Ishikawa (cell line): ENCODE data around the gene CTNNA3.

Experiments used
- CEBPB ChIP-seq: IDR thresholded peaks from 2 replicates; pipeline ENCODE4 v1.6.1; 2012
- CREB1 ChIP-seq: IDR thresholded peaks from 2 replicates; pipeline ENCODE4 v1.6.1; 2012; ENCODE audit warnings: low read depth
- EGR1 ChIP-seq: IDR thresholded peaks from 2 replicates; pipeline ENCODE4 v1.6.1; 2012
- EP300 ChIP-seq: IDR thresholded peaks from 2 replicates; pipeline ENCODE4 v1.6.1; 2012; ENCODE audit warnings: borderline replicate concordance
- FOXM1 ChIP-seq: IDR thresholded peaks from 2 replicates; pipeline ENCODE4 v1.6.1; 2012; ENCODE audit warnings: low read depth, borderline replicate concordance
- NFIC ChIP-seq: IDR thresholded peaks from 2 replicates; pipeline ENCODE4 v1.6.1; 2012
- RAD21 ChIP-seq: IDR thresholded peaks from 2 replicates; pipeline ENCODE4 v1.6.1; 2012; ENCODE audit warnings: low read depth
- TAF1 ChIP-seq: IDR thresholded peaks from 2 replicates; pipeline ENCODE4 v1.6.1; 2012; ENCODE audit warnings: low read depth, mild to moderate bottlenecking
- TCF12 ChIP-seq: IDR thresholded peaks from 2 replicates; pipeline ENCODE4 v1.6.1; 2012; ENCODE audit warnings: low read depth
- TEAD4 ChIP-seq: IDR thresholded peaks from 2 replicates; pipeline ENCODE4 v1.6.1; 2012
- YY1 ChIP-seq: IDR thresholded peaks from 2 replicates; pipeline ENCODE4 v1.6.1; 2012; ENCODE audit warnings: low read depth
- ZBTB7A ChIP-seq: IDR thresholded peaks from 2 replicates; pipeline ENCODE4 v1.6.1; 2012; ENCODE audit warnings: low read depth
- TF ChIP-seq, protein P1 (sequence below): IDR thresholded peaks from 2 replicates; pipeline ENCODE4 v1.6.1; 2012
- TF ChIP-seq, protein P2 (sequence below): IDR thresholded peaks from 2 replicates; pipeline ENCODE4 v1.6.1; 2012; ENCODE audit warnings: low read depth, mild to moderate bottlenecking
- TF ChIP-seq, protein P3 (sequence below): IDR thresholded peaks from 2 replicates; pipeline ENCODE4 v1.6.1; 2012

CTNNA3 gene

DNA sequence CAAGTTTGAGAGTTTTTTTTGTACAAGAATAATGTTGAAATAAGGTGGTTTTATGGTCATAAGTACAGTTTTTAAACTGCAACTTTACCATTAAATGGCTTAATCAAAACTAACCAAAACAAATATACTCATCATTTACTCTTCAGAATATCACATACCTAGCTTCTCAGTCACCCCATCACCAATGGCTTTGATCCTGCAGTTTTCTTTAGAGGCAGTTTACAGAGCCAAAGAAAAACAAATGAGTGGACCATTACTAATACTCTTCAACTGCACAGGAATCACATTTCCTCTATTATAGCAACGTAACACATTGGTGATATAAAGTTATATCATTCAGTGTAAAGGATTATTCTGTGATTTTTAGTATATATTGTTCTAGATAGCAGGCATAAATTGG lies 1346.3 kb downstream of the CTNNA3 start:
- TF ChIP-seq RAD21 (no peak), TAF1 (no peak), NFIC (no peak), CREB1 (no peak), TEAD4 (no peak), EGR1 (no peak), CEBPB (no peak), EP300 (no peak), YY1 (no peak), ZBTB7A (no peak), TCF12 (no peak), FOXM1 (no peak)
- TF ChIP-seq, protein P1, sequence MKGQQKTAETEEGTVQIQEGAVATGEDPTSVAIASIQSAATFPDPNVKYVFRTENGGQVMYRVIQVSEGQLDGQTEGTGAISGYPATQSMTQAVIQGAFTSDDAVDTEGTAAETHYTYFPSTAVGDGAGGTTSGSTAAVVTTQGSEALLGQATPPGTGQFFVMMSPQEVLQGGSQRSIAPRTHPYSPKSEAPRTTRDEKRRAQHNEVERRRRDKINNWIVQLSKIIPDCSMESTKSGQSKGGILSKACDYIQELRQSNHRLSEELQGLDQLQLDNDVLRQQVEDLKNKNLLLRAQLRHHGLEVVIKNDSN, result no peak
- TF ChIP-seq, protein P2, sequence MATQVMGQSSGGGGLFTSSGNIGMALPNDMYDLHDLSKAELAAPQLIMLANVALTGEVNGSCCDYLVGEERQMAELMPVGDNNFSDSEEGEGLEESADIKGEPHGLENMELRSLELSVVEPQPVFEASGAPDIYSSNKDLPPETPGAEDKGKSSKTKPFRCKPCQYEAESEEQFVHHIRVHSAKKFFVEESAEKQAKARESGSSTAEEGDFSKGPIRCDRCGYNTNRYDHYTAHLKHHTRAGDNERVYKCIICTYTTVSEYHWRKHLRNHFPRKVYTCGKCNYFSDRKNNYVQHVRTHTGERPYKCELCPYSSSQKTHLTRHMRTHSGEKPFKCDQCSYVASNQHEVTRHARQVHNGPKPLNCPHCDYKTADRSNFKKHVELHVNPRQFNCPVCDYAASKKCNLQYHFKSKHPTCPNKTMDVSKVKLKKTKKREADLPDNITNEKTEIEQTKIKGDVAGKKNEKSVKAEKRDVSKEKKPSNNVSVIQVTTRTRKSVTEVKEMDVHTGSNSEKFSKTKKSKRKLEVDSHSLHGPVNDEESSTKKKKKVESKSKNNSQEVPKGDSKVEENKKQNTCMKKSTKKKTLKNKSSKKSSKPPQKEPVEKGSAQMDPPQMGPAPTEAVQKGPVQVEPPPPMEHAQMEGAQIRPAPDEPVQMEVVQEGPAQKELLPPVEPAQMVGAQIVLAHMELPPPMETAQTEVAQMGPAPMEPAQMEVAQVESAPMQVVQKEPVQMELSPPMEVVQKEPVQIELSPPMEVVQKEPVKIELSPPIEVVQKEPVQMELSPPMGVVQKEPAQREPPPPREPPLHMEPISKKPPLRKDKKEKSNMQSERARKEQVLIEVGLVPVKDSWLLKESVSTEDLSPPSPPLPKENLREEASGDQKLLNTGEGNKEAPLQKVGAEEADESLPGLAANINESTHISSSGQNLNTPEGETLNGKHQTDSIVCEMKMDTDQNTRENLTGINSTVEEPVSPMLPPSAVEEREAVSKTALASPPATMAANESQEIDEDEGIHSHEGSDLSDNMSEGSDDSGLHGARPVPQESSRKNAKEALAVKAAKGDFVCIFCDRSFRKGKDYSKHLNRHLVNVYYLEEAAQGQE, result no peak
- TF ChIP-seq, protein P3, sequence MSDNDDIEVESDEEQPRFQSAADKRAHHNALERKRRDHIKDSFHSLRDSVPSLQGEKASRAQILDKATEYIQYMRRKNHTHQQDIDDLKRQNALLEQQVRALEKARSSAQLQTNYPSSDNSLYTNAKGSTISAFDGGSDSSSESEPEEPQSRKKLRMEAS, result no peak

DNA sequence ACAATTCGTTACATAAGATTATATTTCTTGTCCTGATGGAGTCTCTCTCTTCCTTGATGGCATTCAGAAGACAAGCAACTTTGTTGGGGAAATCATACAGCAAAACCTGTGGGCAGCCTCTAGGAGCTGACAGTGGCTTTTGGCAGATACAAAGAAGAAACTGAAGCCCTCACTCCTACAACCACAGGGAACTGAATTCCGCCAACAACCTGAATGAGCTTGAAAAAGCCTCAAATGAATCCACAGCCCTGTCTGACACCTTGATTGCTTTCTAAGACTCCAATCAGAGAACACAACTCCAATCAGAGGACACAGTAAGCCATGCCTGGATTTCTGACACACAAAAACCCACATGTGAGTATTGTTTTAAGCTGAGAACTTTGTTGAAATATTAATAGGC lies 1346.9 kb downstream of the CTNNA3 start:
- TF ChIP-seq CREB1 (no peak), ZBTB7A (no peak), TAF1 (no peak), EP300 (no peak), EGR1 (no peak), TEAD4 (no peak)
- TF ChIP-seq, protein P2, result no peak
- TF ChIP-seq, protein P3, result no peak

DNA sequence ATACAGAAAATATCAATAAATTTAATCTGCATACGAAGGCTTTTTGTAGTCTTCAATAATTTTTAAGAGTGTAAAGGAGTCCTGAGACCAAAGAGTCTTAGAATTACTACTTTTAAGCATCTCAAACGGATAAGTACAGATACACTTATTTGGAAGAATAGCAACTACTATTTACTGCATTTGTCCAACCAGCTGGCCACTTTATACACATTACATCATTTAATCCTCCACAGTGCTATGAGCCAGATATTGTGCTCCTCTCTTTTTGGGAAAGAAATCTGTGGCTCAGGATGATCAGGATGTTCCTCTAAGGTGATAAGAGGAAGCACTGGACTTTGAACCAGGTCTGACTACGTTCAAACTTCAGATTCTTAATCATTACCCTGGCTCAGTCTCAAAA lies 1358.8 kb downstream of the CTNNA3 start:
- TF ChIP-seq CEBPB, result no peak
- TF ChIP-seq CREB1, result no peak
- TF ChIP-seq FOXM1, result no peak
- TF ChIP-seq ZBTB7A, result no peak
- TF ChIP-seq, protein P2, result no peak
- no peak for TF ChIP-seq TEAD4
- TF ChIP-seq NFIC, result no peak
- TF ChIP-seq YY1, result no peak
- TF ChIP-seq TAF1, result no peak
- TF ChIP-seq RAD21, result no peak
- TF ChIP-seq TCF12, result no peak
- TF ChIP-seq, protein P1, result no peak
- TF ChIP-seq, protein P3, result no peak
- no peak for TF ChIP-seq EGR1
- no peak for TF ChIP-seq EP300

DNA sequence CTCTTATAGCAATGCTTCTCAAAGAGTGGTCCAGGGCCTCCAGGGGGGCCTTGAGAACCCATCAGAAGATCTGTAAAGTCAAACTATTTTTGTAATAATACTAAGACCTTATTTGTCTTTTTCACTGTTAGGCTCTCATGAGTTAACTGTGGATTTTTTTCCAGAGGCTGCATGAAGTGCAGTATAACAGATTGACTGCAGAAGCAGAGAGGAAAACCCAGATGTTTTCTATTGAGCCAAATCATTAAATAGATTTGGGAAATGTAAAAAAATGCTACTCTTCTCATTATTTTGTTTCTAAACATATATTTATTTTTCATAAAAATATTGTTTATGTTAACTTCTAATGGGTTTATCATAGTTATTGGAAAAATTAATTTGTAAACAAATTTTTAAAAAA lies 1359.2 kb downstream of the CTNNA3 start:
- TF ChIP-seq TAF1 (no peak), CEBPB (no peak), EGR1 (no peak)
- TF ChIP-seq, protein P2, result no peak
